T-cell (primary cell): Measurements from ENCODE around the gene HHAT. TPM values are rescaled to one million over a fixed set of nuclear protein-coding genes. Genes with fewer than 3 reads are reported as not detected.

Source experiments
- ATAC-seq, 4 experiments: fragments of 200-7000 bp in 3 of 4; fragments of 150-1000 bp in 1 of 4; cut with Tn5 transposase; replicated peaks in 1 of 4; 1 replicate in 3 of 4; 2 replicates in 1 of 4; pipeline ENCODE4 v1.10.0; 2021; ENCODE audit warnings: moderate library complexity in 3 of 4, mild to moderate bottlenecking in 2 of 4, moderate number of reproducible peaks in 1 of 4
- CTCF ChIA-PET, 2 donors: fragments of 300-600 bp; sonication (Branson Sonifier 250); formaldehyde crosslinking; loops; one replicate each; lab custom pipeline; 2022; ENCODE audit warnings: antibody characterized with exemption in 2 of 2; lab: Charles Lee
- POLR2A ChIA-PET, 2 donors: fragments of 300-600 bp; sonication (Branson Sonifier 250); formaldehyde crosslinking; loops; one replicate each; lab custom pipeline; 2022; ENCODE audit warnings: antibody characterized with exemption in 2 of 2; lab: Charles Lee
- DNase-seq, 35 experiments: peaks; one replicate each; pipeline versions ENCODE4 v3.0.0 to v3.0.0-alpha.2; 2013 to 2023
- H3K27ac ChIP-seq: one replicate; pipeline ENCODE4 v1.5.1; 2013; ENCODE audit warnings: low read length
- H3K27me3 ChIP-seq, 2 experiments: replicated peaks in 1 of 2; 1 replicate in 1 of 2; 2 replicates in 1 of 2; pipeline versions ENCODE4 v1.6.1 to v1.7.0; 2013; ENCODE audit warnings: low read length in 1 of 2, mixed read lengths in 1 of 2; ENCODE audit not compliant: control insufficient read depth in 2 of 2, insufficient read depth in 2 of 2; ENCODE audit errors: extremely low read depth in 1 of 2
- H3K36me3 ChIP-seq, 2 donors: 1 replicate in 1 of 2; 2 replicates in 1 of 2; pipeline versions ENCODE4 v1.6.1 to v1.7.0; 2013; ENCODE audit warnings: low read length in 1 of 2; ENCODE audit not compliant: control insufficient read depth in 2 of 2, insufficient read depth in 1 of 2; ENCODE audit errors: extremely low read depth in 1 of 2
- H3K4me1 ChIP-seq, 2 experiments: 1 replicate in 1 of 2; 2 replicates in 1 of 2; pipeline versions ENCODE4 v1.6.1 to v1.7.0; 2013; ENCODE audit warnings: low read length in 2 of 2, mixed read lengths in 1 of 2; ENCODE audit not compliant: insufficient read depth in 2 of 2, control insufficient read depth in 1 of 2; ENCODE audit errors: extremely low read depth in 1 of 2
- H3K4me3 ChIP-seq, 2 donors: 1 replicate in 1 of 2; 2 replicates in 1 of 2; pipeline versions ENCODE4 v1.5.1 to v1.7.0; 2013; ENCODE audit warnings: mild to moderate bottlenecking in 2 of 2, low read length in 1 of 2, moderate library complexity in 1 of 2; ENCODE audit not compliant: control insufficient read depth in 1 of 2; ENCODE audit errors: extremely low read depth in 1 of 2
- H3K9me3 ChIP-seq: 2 replicates; pipeline ENCODE4 v1.7.0; 2013
- H3K27ac Mint-ChIP-seq, 2 donors: one replicate each; pipeline ENCODE4 v1.8.0; 2020 to 2021; ENCODE audit warnings: mild to moderate bottlenecking in 2 of 2, mixed read lengths in 2 of 2
- H3K27me3 Mint-ChIP-seq, 2 donors: one replicate each; pipeline ENCODE4 v1.8.0; 2021 to 2022; ENCODE audit warnings: mixed read lengths in 2 of 2
- H3K36me3 Mint-ChIP-seq: one replicate; pipeline ENCODE4 v1.8.0; 2021; ENCODE audit warnings: mixed read lengths
- H3K4me1 Mint-ChIP-seq, 3 donors: one replicate each; pipeline ENCODE4 v1.8.0; 2020 to 2022; ENCODE audit warnings: mixed read lengths in 3 of 3, mild to moderate bottlenecking in 1 of 3
- H3K4me3 Mint-ChIP-seq, 3 donors: one replicate each; pipeline ENCODE4 v1.8.0; 2020 to 2022; ENCODE audit warnings: mild to moderate bottlenecking in 3 of 3, mixed read lengths in 3 of 3, moderate library complexity in 3 of 3
- H3K9me3 Mint-ChIP-seq, 3 donors: one replicate each; pipeline ENCODE4 v1.8.0; 2020 to 2022; ENCODE audit warnings: mixed read lengths in 3 of 3
- WGBS: methylation state at CpG from one replicate; pipeline ENCODE4 v1.1.5; 2013; ENCODE audit warnings: missing lambda C conversion rate; ENCODE audit not compliant: insufficient coverage; 5-methylcytosine and 5-hydroxymethylcytosine counted together
- total RNA-seq, 35 experiments: library from RNA in 6 of 35; stranded (reverse) in 6 of 35; fragments of 120-200 nt in 1 of 35; gene quantifications; one replicate each; pipeline versions ENCODE4 v1.2.1 to v1.2.4 and lab custom pipeline; 2013 to 2026

HHAT gene
- total RNA-seq, 5 donors from 2014 or later (not counting 1 experiment from before 2014, with no cell fraction given) = 2.2 to 7.9 (median 4.1) TPM

- H3K27ac Mint-ChIP-seq = no peak overlapping the region
- H3K36me3 Mint-ChIP-seq = no peaks in the 10 kb centered on the region
- H3K4me1 Mint-ChIP-seq = peaks cover 7 to 8% (median 8%) of the 10 kb centered on the region in 3 donors
- DNase-seq (no peak), ATAC-seq (no peak)
- Histone ChIP-seq H3K36me3 (no peaks in the 10 kb centered on the region), H3K27ac (no peak overlapping the region), H3K4me3 (no peak overlapping the region), H3K27me3 (no peaks in the 10 kb centered on the region), H3K4me1 (peaks cover 2 to 13% of the 10 kb centered on the region in 2 experiments), H3K9me3 (no peaks in the 10 kb centered on the region)
- POLR2A ChIA-PET = no interaction called here
- WGBS = no CpG with 5 or more reads among the region's 1 CpG
- peaks cover 0 to 4% of the 10 kb centered on the region in 2 donors for H3K27me3 Mint-ChIP-seq
- CTCF ChIA-PET = interaction anchor here in 1 of 2 donors (0.6 kb wide), 1 partner anchor 18 kb away, joined by 6 read pairs; no protein-coding TSS in a partner anchor
- no peak overlapping the region for H3K4me3 Mint-ChIP-seq
- H3K9me3 Mint-ChIP-seq = peaks cover 0 to 10% (median 8%) of the 10 kb centered on the region in 3 donors
These were observed 4.7 kb upstream of the HHAT start for GRCh38 chr1:210323957-210324356.

GRCh38 chr1:210325026-210325670 lies 3.6 kb upstream of the HHAT start:
- DNase-seq (no peak), ATAC-seq (no peak)
- Histone ChIP-seq H3K4me1 (peaks cover 2 to 21% of the 10 kb centered on the region in 2 experiments), H3K4me3 (no peak overlapping the region), H3K36me3 (no peaks in the 10 kb centered on the region), H3K27ac (no peak overlapping the region), H3K9me3 (no peaks in the 10 kb centered on the region), H3K27me3 (no peaks in the 10 kb centered on the region)
- ChIA-PET POLR2A (no interaction called here), CTCF (interaction anchor here (0.5 to 1.2 kb wide), 3 partner anchors 14 to 49 kb away, joined by 3 to 4 read pairs (median 4); no protein-coding TSS in a partner anchor)
- peaks cover 0 to 10% (median 8%) of the 10 kb centered on the region in 3 donors for H3K9me3 Mint-ChIP-seq
- no peak overlapping the region for H3K4me3 Mint-ChIP-seq
- no peaks in the 10 kb centered on the region for H3K36me3 Mint-ChIP-seq
- WGBS = no CpG with 5 or more reads among the region's 1 CpG
- no peak overlapping the region for H3K27ac Mint-ChIP-seq
- peaks cover 17 to 20% (median 17%) of the 10 kb centered on the region in 3 donors for H3K4me1 Mint-ChIP-seq
- peaks cover 0 to 4% of the 10 kb centered on the region in 2 donors for H3K27me3 Mint-ChIP-seq

- H3K27ac ChIP-seq = peak overlapping the region; percentile 74
- DNase-seq = no peak
- Mint-ChIP-seq H3K36me3 (no peaks in the 10 kb centered on the region), H3K4me1 (peaks cover 17 to 45% (median 38%) of the 10 kb centered on the region in 3 donors), H3K27me3 (no peaks in the 10 kb centered on the region), H3K9me3 (peaks cover 0 to 10% (median 8%) of the 10 kb centered on the region in 3 donors), H3K4me3 (peak overlapping the region; percentile 95 to 98 (median 98)), H3K27ac (peak overlapping the region; percentile 91 to 93)
- no peaks in the 10 kb centered on the region for H3K36me3 ChIP-seq
- ChIA-PET CTCF (interaction anchor here in 1 of 2 donors (1.0 kb wide), 1 partner anchor 11 kb away, joined by 3 read pairs; no protein-coding TSS in a partner anchor), POLR2A (interaction anchor here in 1 of 2 donors (0.6 to 1.0 kb wide), 2 partner anchors 75 to 361 kb away, joined by 3 read pairs; no protein-coding TSS in a partner anchor)
- H3K4me3 ChIP-seq = peak overlapping the region; percentile 84 to 97
- no peaks in the 10 kb centered on the region for H3K9me3 ChIP-seq
- WGBS = 0% methylated on average over 6 of the region's 19 CpGs
- no peaks in the 10 kb centered on the region for H3K27me3 ChIP-seq
- no peak for ATAC-seq
- H3K4me1 ChIP-seq = peaks cover 2 to 44% of the 10 kb centered on the region in 2 experiments
These were observed 513 bp upstream of the HHAT start for GRCh38 chr1:210328032-210328745.

- Mint-ChIP-seq H3K9me3 (peaks cover 0 to 4% (median 4%) of the 10 kb centered on the region in 3 donors), H3K27ac (peak overlapping the region in 1 of 2 donors; percentile 97), H3K4me1 (peaks cover 17 to 46% (median 38%) of the 10 kb centered on the region in 3 donors), H3K36me3 (no peaks in the 10 kb centered on the region), H3K4me3 (peak overlapping the region in 2 of 3 donors; percentile 95 to 98), H3K27me3 (no peaks in the 10 kb centered on the region)
- DNase-seq (no peak), ATAC-seq (no peak)
- Histone ChIP-seq H3K9me3 (no peaks in the 10 kb centered on the region), H3K27ac (no peak overlapping the region), H3K4me3 (no peak overlapping the region), H3K4me1 (peaks cover 2 to 48% of the 10 kb centered on the region in 2 experiments), H3K27me3 (no peaks in the 10 kb centered on the region), H3K36me3 (no peaks in the 10 kb centered on the region)
- CTCF ChIA-PET = interaction anchor here in 1 of 2 donors (1.5 kb wide), 1 partner anchor 11 kb away, joined by 3 read pairs; no protein-coding TSS in a partner anchor
- 56% methylated on average over 3 of the region's 7 CpGs for WGBS
- POLR2A ChIA-PET = no interaction called here
These were observed 1.7 kb downstream of the HHAT start for GRCh38 chr1:210330279-210330866.

- Histone ChIP-seq H3K4me1 (peaks cover 2 to 48% of the 10 kb centered on the region in 2 experiments), H3K4me3 (no peak overlapping the region), H3K27ac (peak overlapping the region; percentile 73), H3K9me3 (no peaks in the 10 kb centered on the region), H3K27me3 (no peaks in the 10 kb centered on the region), H3K36me3 (no peaks in the 10 kb centered on the region)
- Mint-ChIP-seq H3K4me1 (peaks cover 17 to 46% (median 38%) of the 10 kb centered on the region in 3 donors), H3K36me3 (no peaks in the 10 kb centered on the region), H3K4me3 (no peak overlapping the region), H3K9me3 (no peaks in the 10 kb centered on the region), H3K27me3 (no peaks in the 10 kb centered on the region), H3K27ac (peak overlapping the region; percentile 70 to 89)
- ATAC-seq (peak in 2 of 4 experiments; percentile 44), DNase-seq (peak in 14 of 35 experiments; percentile 9 to 66 (median 20))
- ChIA-PET POLR2A (no interaction called here), CTCF (interaction anchor here (1.0 to 1.5 kb wide), 5 partner anchors 22 to 1703 kb away, joined by 3 to 6 read pairs (median 3); partner anchors contain the start of genes DTL (in 1 of the 2) and INTS7 (in 1 of the 2))
- 57% methylated on average over 4 of the region's 7 CpGs for WGBS
These were observed 3.5 kb downstream of the HHAT start for GRCh38 chr1:210332233-210332632.
